ENCODE results near the gene JMJD4. TPM values are rescaled to one million over a fixed set of nuclear protein-coding genes. Genes with fewer than 3 reads are reported as not detected.

Gene JMJD4
- total and polyA plus RNA-seq, 2 experiments from 2014 or later = 11.5 to 17.7 TPM

DNA sequence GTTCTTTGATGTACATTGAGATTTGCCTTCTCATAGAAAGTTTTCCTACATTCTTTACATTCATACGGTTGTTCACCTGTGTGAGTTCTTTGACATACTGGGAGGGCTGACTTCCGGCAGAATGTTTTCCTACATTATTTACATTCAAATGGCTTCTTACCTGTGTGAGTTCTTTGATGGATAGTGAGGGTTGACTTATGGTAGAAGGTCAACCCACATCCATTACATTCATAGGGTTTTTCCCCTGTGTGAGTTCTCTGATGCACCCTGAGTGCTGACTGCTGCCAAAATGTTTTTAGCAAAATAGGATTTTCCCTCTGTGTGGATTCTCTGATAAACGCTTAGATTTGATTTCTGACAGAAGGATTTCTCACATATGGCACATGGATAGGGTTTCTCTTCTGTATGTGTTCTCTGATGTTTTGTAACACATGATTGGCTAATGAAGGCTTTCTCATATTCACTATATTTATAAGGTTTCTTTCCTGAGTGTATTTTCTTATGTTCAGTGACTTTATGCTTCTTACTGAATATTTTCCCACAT lies 37.7 kb downstream of the JMJD4 start (continued):
- TF ChIP-seq, protein P1, sequence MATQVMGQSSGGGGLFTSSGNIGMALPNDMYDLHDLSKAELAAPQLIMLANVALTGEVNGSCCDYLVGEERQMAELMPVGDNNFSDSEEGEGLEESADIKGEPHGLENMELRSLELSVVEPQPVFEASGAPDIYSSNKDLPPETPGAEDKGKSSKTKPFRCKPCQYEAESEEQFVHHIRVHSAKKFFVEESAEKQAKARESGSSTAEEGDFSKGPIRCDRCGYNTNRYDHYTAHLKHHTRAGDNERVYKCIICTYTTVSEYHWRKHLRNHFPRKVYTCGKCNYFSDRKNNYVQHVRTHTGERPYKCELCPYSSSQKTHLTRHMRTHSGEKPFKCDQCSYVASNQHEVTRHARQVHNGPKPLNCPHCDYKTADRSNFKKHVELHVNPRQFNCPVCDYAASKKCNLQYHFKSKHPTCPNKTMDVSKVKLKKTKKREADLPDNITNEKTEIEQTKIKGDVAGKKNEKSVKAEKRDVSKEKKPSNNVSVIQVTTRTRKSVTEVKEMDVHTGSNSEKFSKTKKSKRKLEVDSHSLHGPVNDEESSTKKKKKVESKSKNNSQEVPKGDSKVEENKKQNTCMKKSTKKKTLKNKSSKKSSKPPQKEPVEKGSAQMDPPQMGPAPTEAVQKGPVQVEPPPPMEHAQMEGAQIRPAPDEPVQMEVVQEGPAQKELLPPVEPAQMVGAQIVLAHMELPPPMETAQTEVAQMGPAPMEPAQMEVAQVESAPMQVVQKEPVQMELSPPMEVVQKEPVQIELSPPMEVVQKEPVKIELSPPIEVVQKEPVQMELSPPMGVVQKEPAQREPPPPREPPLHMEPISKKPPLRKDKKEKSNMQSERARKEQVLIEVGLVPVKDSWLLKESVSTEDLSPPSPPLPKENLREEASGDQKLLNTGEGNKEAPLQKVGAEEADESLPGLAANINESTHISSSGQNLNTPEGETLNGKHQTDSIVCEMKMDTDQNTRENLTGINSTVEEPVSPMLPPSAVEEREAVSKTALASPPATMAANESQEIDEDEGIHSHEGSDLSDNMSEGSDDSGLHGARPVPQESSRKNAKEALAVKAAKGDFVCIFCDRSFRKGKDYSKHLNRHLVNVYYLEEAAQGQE (IDR thresholded peaks at IDR 0.05; ENCODE audit: unreplicated experiment) = no peak
- TF ChIP-seq EZH2phosphoT487 (IDR thresholded peaks at IDR 0.05; ENCODE audit: unreplicated experiment) (no peak), CREB1 (CRISPR knock-in tag; IDR thresholded peaks at IDR 0.05; ENCODE audit: low read depth) (no peak), EZH2 (IDR thresholded peaks at IDR 0.05; ENCODE audit: low read depth, unreplicated experiment) (no peak)
- TF ChIP-seq, protein P2, sequence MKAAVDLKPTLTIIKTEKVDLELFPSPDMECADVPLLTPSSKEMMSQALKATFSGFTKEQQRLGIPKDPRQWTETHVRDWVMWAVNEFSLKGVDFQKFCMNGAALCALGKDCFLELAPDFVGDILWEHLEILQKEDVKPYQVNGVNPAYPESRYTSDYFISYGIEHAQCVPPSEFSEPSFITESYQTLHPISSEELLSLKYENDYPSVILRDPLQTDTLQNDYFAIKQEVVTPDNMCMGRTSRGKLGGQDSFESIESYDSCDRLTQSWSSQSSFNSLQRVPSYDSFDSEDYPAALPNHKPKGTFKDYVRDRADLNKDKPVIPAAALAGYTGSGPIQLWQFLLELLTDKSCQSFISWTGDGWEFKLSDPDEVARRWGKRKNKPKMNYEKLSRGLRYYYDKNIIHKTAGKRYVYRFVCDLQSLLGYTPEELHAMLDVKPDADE (IDR thresholded peaks at IDR 0.05) = no peak

DNA sequence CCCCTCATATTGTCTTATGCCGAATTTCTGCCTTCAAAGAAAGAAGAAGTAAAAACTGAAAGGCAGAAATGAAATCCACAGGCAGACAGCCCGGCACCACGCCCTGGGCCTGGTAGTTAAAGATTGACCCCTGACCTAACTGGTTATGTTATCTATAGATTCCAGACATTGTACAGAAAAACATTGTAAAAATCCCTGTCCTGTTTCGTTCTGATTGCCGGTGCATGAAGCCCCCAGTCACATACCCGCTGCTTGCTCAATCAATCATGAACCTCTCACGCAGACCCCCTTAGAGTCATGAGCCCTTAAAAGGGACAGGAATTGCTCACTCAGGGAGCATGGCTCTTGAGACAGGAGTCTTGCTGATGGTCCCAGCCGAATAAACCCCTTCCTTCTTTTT lies 49.3 kb downstream of the JMJD4 start:
- no peaks in the 10 kb centered on the region for H3K4me1 ChIP-seq (ENCODE audit: insufficient read depth)
- no peak overlapping the region for H3K4me3 ChIP-seq
- Mint-ChIP-seq H3K9me3 (peaks cover 83% of the 10 kb centered on the region), H3K36me3 (ENCODE audit: low read depth) (peaks cover 6% of the 10 kb centered on the region; the same call in 2 of the 3 replicates), H3K27ac (no peak overlapping the region), H3K4me1 (no peaks in the 10 kb centered on the region), H3K27me3 (ENCODE audit: insufficient read depth, low read depth, poor library complexity) (peaks cover 2% of the 10 kb centered on the region), H3K4me3 (no peak overlapping the region)
- H2AFZ ChIP-seq = no peak overlapping the region
- no peaks in the 10 kb centered on the region for H3K9me2 ChIP-seq (ENCODE audit: insufficient read depth)
- no peak for ATAC-seq
- no peaks in the 10 kb centered on the region for H3K36me3 ChIP-seq (ENCODE audit: insufficient read depth)
- no peak overlapping the region for H3K4me2 ChIP-seq
- no peak overlapping the region for H3K27ac ChIP-seq (ENCODE audit: low read depth)
- H3K27me3 ChIP-seq (ENCODE audit: insufficient read depth) = no peaks in the 10 kb centered on the region
- H3K79me2 ChIP-seq (replicated peaks; ENCODE audit: insufficient read depth) = no peaks in the 10 kb centered on the region
- no peak for DNase-seq (ENCODE audit: low spot score)
- H4K20me1 ChIP-seq (replicated peaks; ENCODE audit: insufficient read depth) = no peaks in the 10 kb centered on the region
- no peaks in the 10 kb centered on the region for H3F3A ChIP-seq (replicated peaks; ENCODE audit: low read depth)
- no peak for TF ChIP-seq EZH2phosphoT487 (IDR thresholded peaks at IDR 0.05; ENCODE audit: unreplicated experiment)
- TF ChIP-seq, protein P3, sequence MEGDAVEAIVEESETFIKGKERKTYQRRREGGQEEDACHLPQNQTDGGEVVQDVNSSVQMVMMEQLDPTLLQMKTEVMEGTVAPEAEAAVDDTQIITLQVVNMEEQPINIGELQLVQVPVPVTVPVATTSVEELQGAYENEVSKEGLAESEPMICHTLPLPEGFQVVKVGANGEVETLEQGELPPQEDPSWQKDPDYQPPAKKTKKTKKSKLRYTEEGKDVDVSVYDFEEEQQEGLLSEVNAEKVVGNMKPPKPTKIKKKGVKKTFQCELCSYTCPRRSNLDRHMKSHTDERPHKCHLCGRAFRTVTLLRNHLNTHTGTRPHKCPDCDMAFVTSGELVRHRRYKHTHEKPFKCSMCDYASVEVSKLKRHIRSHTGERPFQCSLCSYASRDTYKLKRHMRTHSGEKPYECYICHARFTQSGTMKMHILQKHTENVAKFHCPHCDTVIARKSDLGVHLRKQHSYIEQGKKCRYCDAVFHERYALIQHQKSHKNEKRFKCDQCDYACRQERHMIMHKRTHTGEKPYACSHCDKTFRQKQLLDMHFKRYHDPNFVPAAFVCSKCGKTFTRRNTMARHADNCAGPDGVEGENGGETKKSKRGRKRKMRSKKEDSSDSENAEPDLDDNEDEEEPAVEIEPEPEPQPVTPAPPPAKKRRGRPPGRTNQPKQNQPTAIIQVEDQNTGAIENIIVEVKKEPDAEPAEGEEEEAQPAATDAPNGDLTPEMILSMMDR (conservative IDR thresholded peaks at IDR 0.05; ENCODE audit: low read depth in 2 of 2) = no peak
- no peak for TF ChIP-seq POLR2AphosphoS5 (IDR thresholded peaks at IDR 0.05; ENCODE audit: low read depth)
- TF ChIP-seq NANOG (IDR thresholded peaks at IDR 0.05; ENCODE audit: borderline replicate concordance) = no peak
- no peak for TF ChIP-seq STAT1 (IDR thresholded peaks at IDR 0.05; ENCODE audit: unreplicated experiment)
- no peak for TF ChIP-seq JUNB (IDR thresholded peaks at IDR 0.05; ENCODE audit: unreplicated experiment)
- TF ChIP-seq, protein P1 (IDR thresholded peaks at IDR 0.05; ENCODE audit: unreplicated experiment) = no peak
- no peak for TF ChIP-seq EZH2 (IDR thresholded peaks at IDR 0.05; ENCODE audit: low read depth, unreplicated experiment)
- no peak for TF ChIP-seq ZNF331 (CRISPR knock-in tag; IDR thresholded peaks at IDR 0.05; ENCODE audit: low read depth)

Measured in GM23338 (cell line).